Activated CD8-positive, alpha-beta memory T cell treated with anti-CD3 and anti-CD28 coated beads for 48 hours (primary cell): ENCODE measurements around the gene ATG2B.

Experiments
- DNase-seq, 3 experiments: peaks; one replicate each; pipeline ENCODE4 v3.0.0-alpha.2; 2020; ENCODE audit warnings: low read depth in 2 of 3, low spot score in 2 of 3

The ATG2B gene

GRCh38 chr14:96231526-96232130, 131.5 kb downstream of the ATG2B start:
- no peak for DNase-seq

- DNase-seq, result no peak
Measured at GRCh38 chr14:96231056-96231455, 132.1 kb downstream of the ATG2B start.

- no peak for DNase-seq
Measured at GRCh38 chr14:96229315-96229714, 133.8 kb downstream of the ATG2B start.
